HG03280 (cell line): ENCODE measurements around the gene SPATA13.
"Not testable (repeated sequence)": the region's sequence is repeated elsewhere in the genome, so short reads cannot be mapped to it uniquely, and the experiment has no call there.

ENCODE experiments used
- ATAC-seq: cut with Tn5 transposase; IDR thresholded peaks from one replicate; pipeline ENCODE4 v1.9.1; 2021; ENCODE audit warnings: mild to moderate bottlenecking, moderate library complexity; ENCODE audit not compliant: unreplicated experiment

The SPATA13 gene

GRCh38 chr13:24192811-24193162 is 32.3 kb downstream of the SPATA13 start:
- ATAC-seq: no peak

- no peak for ATAC-seq
Observed at GRCh38 chr13:24194447-24194846, 33.9 kb downstream of the SPATA13 start.

- no peak for ATAC-seq
Observed at GRCh38 chr13:24195626-24196025, 35.1 kb downstream of the SPATA13 start.

- ATAC-seq: no peak
Observed at GRCh38 chr13:24196593-24197197, 36.2 kb downstream of the SPATA13 start.

- ATAC-seq: no peak
Observed at GRCh38 chr13:24199016-24199415, 38.5 kb downstream of the SPATA13 start.

- ATAC-seq: no peak
Observed at GRCh38 chr13:24202215-24202614, 41.7 kb downstream of the SPATA13 start.

GRCh38 chr13:24203273-24203672 is 42.8 kb downstream of the SPATA13 start:
- ATAC-seq: no peak

GRCh38 chr13:24203811-24204210 is 43.3 kb downstream of the SPATA13 start:
- ATAC-seq: no peak

- not testable (repeated sequence) for ATAC-seq
Observed at GRCh38 chr13:24205076-24205475, 44.6 kb downstream of the SPATA13 start.

GRCh38 chr13:24207841-24208667 is 47.5 kb downstream of the SPATA13 start:
- no peak for ATAC-seq

- ATAC-seq: no peak
Observed at GRCh38 chr13:24209138-24209537, 48.6 kb downstream of the SPATA13 start.

- no peak for ATAC-seq
Observed at GRCh38 chr13:24212254-24212653, 51.7 kb downstream of the SPATA13 start.

GRCh38 chr13:24212674-24213073 is 52.2 kb downstream of the SPATA13 start:
- ATAC-seq: no peak

- ATAC-seq: no peak
Observed at GRCh38 chr13:24213932-24214331, 53.4 kb downstream of the SPATA13 start.

- ATAC-seq: no peak
Observed at GRCh38 chr13:24214528-24214927, 54.0 kb downstream of the SPATA13 start.

- no peak for ATAC-seq
Observed at GRCh38 chr13:24215126-24215525, 54.6 kb downstream of the SPATA13 start.

GRCh38 chr13:24215732-24216131 is 55.2 kb downstream of the SPATA13 start:
- no peak for ATAC-seq

GRCh38 chr13:24216176-24216575 is 55.7 kb downstream of the SPATA13 start:
- no peak for ATAC-seq

- ATAC-seq: peak; percentile 42
Observed at GRCh38 chr13:24216779-24217178, 56.3 kb downstream of the SPATA13 start.

GRCh38 chr13:24217601-24218281 is 57.2 kb downstream of the SPATA13 start:
- ATAC-seq: peak; percentile 42

- ATAC-seq: no peak
Observed at GRCh38 chr13:24218338-24218737, 57.8 kb downstream of the SPATA13 start.

- ATAC-seq: no peak
Observed at GRCh38 chr13:24218977-24219376, 58.5 kb downstream of the SPATA13 start.
